Umbilical cord (tissue), 2 donors: ENCODE data around the gene PFDN6. TPM values are rescaled to one million over a fixed set of nuclear protein-coding genes. Genes with fewer than 3 reads are reported as not detected.
"Not testable (repeated sequence)": the region's sequence is repeated elsewhere in the genome, so short reads cannot be mapped to it uniquely, and the experiment has no call there.

ENCODE experiments used
- DNase-seq: peaks from one replicate; pipeline ENCODE4 v3.0.0-alpha.2; 2015; ENCODE audit warnings: low spot score
- total RNA-seq: library from RNA; depleted of rRNA; stranded (reverse); fragments of >200 nt; gene quantifications from one replicate; pipeline ENCODE4 v1.2.3, GENCODE V29; 2014; ENCODE audit warnings: low replicate concordance; ENCODE audit not compliant: insufficient read depth

The PFDN6 gene
- 10.1 TPM for total RNA-seq

GRCh38 chr6:33288921-33289783 is at the start of gene PFDN6, which contains the start of gene WDR46:
Gene PFDN6, plus strand, starts transcription at chr6:33289601. Its CDS starts 256 bp downstream, at chr6:33289857.
Gene WDR46, minus strand, starts transcription at chr6:33289239. Its CDS starts 69 bp downstream, at chr6:33289170.
- peak; percentile 97 for DNase-seq

GRCh38 chr6:33241968-33242367 is 47.4 kb upstream of the PFDN6 start:
- no peak for DNase-seq

GRCh38 chr6:33243476-33243875 is 45.9 kb upstream of the PFDN6 start:
- DNase-seq = no peak

- DNase-seq = peak; percentile 90
Measured at GRCh38 chr6:33247977-33248642, 41.3 kb upstream of the PFDN6 start.

GRCh38 chr6:33248643-33248931 is 40.8 kb upstream of the PFDN6 start:
- no peak for DNase-seq

- DNase-seq = peak; percentile 100
Measured at GRCh38 chr6:33248932-33249731, 40.3 kb upstream of the PFDN6 start.

- no peak for DNase-seq
Measured at GRCh38 chr6:33249732-33250630, 39.4 kb upstream of the PFDN6 start.

GRCh38 chr6:33250731-33251130 is 38.7 kb upstream of the PFDN6 start:
- DNase-seq = no peak

GRCh38 chr6:33251395-33252012 is 37.9 kb upstream of the PFDN6 start:
- no peak for DNase-seq

GRCh38 chr6:33252759-33253158 is 36.6 kb upstream of the PFDN6 start:
- DNase-seq = no peak

GRCh38 chr6:33254591-33254990 is 34.8 kb upstream of the PFDN6 start:
- DNase-seq = no peak

- no peak for DNase-seq
Measured at GRCh38 chr6:33259032-33259431, 30.4 kb upstream of the PFDN6 start.

GRCh38 chr6:33262490-33262889 is 26.9 kb upstream of the PFDN6 start:
- DNase-seq = not testable (repeated sequence)

GRCh38 chr6:33264015-33264414 is 25.4 kb upstream of the PFDN6 start:
- DNase-seq = no peak

GRCh38 chr6:33271117-33271467 is 18.3 kb upstream of the PFDN6 start:
- DNase-seq = no peak

- DNase-seq = peak; percentile 99
Measured at GRCh38 chr6:33271468-33272274, 17.7 kb upstream of the PFDN6 start, which contains the start of the genes RPS18 and VPS52. Gene RPS18, plus strand, starts transcription at chr6:33272075. Its CDS starts 45 bp downstream, at chr6:33272120. Gene VPS52, minus strand, starts transcription at chr6:33271876. Its CDS starts 201 bp downstream, at chr6:33271675.

- DNase-seq = no peak
Measured at GRCh38 chr6:33272275-33273128, 16.9 kb upstream of the PFDN6 start.

- no peak for DNase-seq
Measured at GRCh38 chr6:33273129-33273923, 16.1 kb upstream of the PFDN6 start.
